DND-41 (cell line): ENCODE measurements around the gene PNPLA8.

ENCODE experiments used
- CTCF ChIP-seq: IDR thresholded peaks from 2 replicates; pipeline ENCODE4 v1.5.1; 2012; ENCODE audit warnings: borderline replicate concordance, low read length, moderate library complexity, mild to moderate bottlenecking; ENCODE audit not compliant: poor library complexity, severe bottlenecking; ENCODE audit errors: extremely low read depth
- EZH2 ChIP-seq: IDR thresholded peaks from 3 replicates; pipeline ENCODE4 v1.6.1; 2012; ENCODE audit warnings: borderline replicate concordance, low read depth, mild to moderate bottlenecking, moderate library complexity, low read length, inconsistent platforms; ENCODE audit not compliant: severe bottlenecking

GRCh38 chr7:108463613-108464012 is 62.3 kb downstream of the PNPLA8 start:
- no peak for TF ChIP-seq EZH2
- no peak for TF ChIP-seq CTCF
